ENCODE data around the gene CRIP3. TPM values are rescaled to one million over a fixed set of nuclear protein-coding genes. Genes with fewer than 3 reads are reported as not detected.

Gene CRIP3
- total and polyA plus RNA-seq, 2 of the 13 experiments (the other 11 are each of a cell fraction or from before 2014, with no cell fraction given) = 6.3 to 9.3 TPM

- TF ChIP-seq NR2F1 (CRISPR knock-in tag; IDR thresholded peaks at IDR 0.05) = no peak
- no peak; the same call in 1 of the 2 replicates for TF ChIP-seq ATF7-NPFF (CRISPR knock-in tag; IDR thresholded peaks at IDR 0.05; ENCODE audit: low read depth)
- peak; percentile 71; the same call in 1 of the 2 replicates for TF ChIP-seq ZNF136 (CRISPR knock-in tag; IDR thresholded peaks at IDR 0.05; ENCODE audit: low read depth)
- TF ChIP-seq LRRFIP1 (CRISPR knock-in tag; conservative IDR thresholded peaks at IDR 0.05) = no peak
- TF ChIP-seq ZNF367 (CRISPR knock-in tag; IDR thresholded peaks at IDR 0.05; ENCODE audit: borderline replicate concordance) = no peak
- TF ChIP-seq AGO2 (optimal IDR thresholded peaks at IDR 0.05; ENCODE audit: low read depth, low read length) = no peak
- no peak for TF ChIP-seq RFX1 (IDR thresholded peaks at IDR 0.05)
- no peak for TF ChIP-seq CCAR2 (optimal IDR thresholded peaks at IDR 0.05; ENCODE audit: low read depth, low read length)
- TF ChIP-seq ZNF580 (CRISPR knock-in tag; IDR thresholded peaks at IDR 0.05; ENCODE audit: borderline replicate concordance, low read depth) = peak; percentile 81; the same call in 1 of the 2 replicates
- TF ChIP-seq GATAD1 (CRISPR knock-in tag; IDR thresholded peaks at IDR 0.05) = 0 out of 2 replicates have a peak, but pooled peaks have one; percentile 12
- TF ChIP-seq SRF (IDR thresholded peaks at IDR 0.05; ENCODE audit: low read depth, low read length) = no peak
- TF ChIP-seq NONO (IDR thresholded peaks at IDR 0.05) = no peak
- no peak; the same call in none of the 2 replicates for TF ChIP-seq NONO (CRISPR knock-in tag; conservative IDR thresholded peaks at IDR 0.05)
- no peak for TF ChIP-seq KLF6 (CRISPR knock-in tag; IDR thresholded peaks at IDR 0.05)
- peak; percentile 83; the same call in 1 of the 2 replicates for TF ChIP-seq ZIK1 (CRISPR knock-in tag; IDR thresholded peaks at IDR 0.05; ENCODE audit: borderline replicate concordance, low read depth)
- TF ChIP-seq IKZF5 (CRISPR knock-in tag; IDR thresholded peaks at IDR 0.05) = peak; percentile 75; the same call in 1 of the 2 replicates
- TF ChIP-seq ZNF605 (CRISPR knock-in tag; IDR thresholded peaks at IDR 0.05) = peak; percentile 78; the same call in 1 of the 2 replicates
- TF ChIP-seq ZFY (CRISPR knock-in tag; IDR thresholded peaks at IDR 0.05) = peak; percentile 29
- TF ChIP-seq SP4 (CRISPR knock-in tag; IDR thresholded peaks at IDR 0.05) = peak; percentile 63; the same call in 1 of the 2 replicates
- TF ChIP-seq ZNF747 (CRISPR knock-in tag; IDR thresholded peaks at IDR 0.05; ENCODE audit: borderline replicate concordance) = no peak
- TF ChIP-seq TAF1 (CRISPR knock-in tag; IDR thresholded peaks at IDR 0.05) = peak; percentile 57; the same call in 1 of the 2 replicates
- TF ChIP-seq ESRRA (CRISPR knock-in tag; IDR thresholded peaks at IDR 0.05; ENCODE audit: low read depth) = no peak
- no peak for TF ChIP-seq BCL3 (CRISPR knock-in tag; IDR thresholded peaks at IDR 0.05)
Measured at GRCh38 chr6:43308101-43308989, at the start of gene CRIP3 (continued).
